Pancreas (tissue), 10 donors: ENCODE results near the gene DPM2. TPM values are rescaled to one million over a fixed set of nuclear protein-coding genes. Genes with fewer than 3 reads are reported as not detected.

Experiments used
- ATAC-seq, 4 donors: fragments of 200-7000 bp; cut with Tn5 transposase; one replicate each; pipeline versions ENCODE4 v1.8.0 to v1.9.1; 2020; ENCODE audit warnings: mild to moderate bottlenecking in 4 of 4, moderate library complexity in 4 of 4
- DNase-seq, 6 donors: peaks; one replicate each; pipeline ENCODE4 v3.0.0-alpha.2; 2020
- FAIRE-seq: peaks from 2 replicates; lab custom pipeline; 2012; peaks lifted over from hg19 to GRCh38; lab: Jason Lieb, UNC
- H3K27ac ChIP-seq, 4 donors: fragments of 200-600 bp; sonication (generic); 1 replicate in 3 of 4; 2 replicates in 1 of 4; pipeline versions ENCODE4 v1.5.0 to v1.8.0; 2020
- H3K27me3 ChIP-seq, 4 donors: fragments of 200-600 bp; one replicate each; pipeline ENCODE4 v1.8.0; 2021
- H3K36me3 ChIP-seq, 3 donors: fragments of 200-600 bp; sonication (generic) in 1 of 3; one replicate each; pipeline versions ENCODE4 v1.5.0 to v1.8.0; 2020 to 2021
- H3K4me1 ChIP-seq, 3 donors: fragments of 200-600 bp; one replicate each; pipeline ENCODE4 v1.8.0; 2021
- H3K4me3 ChIP-seq, 4 donors: fragments of 200-600 bp; sonication (generic) in 2 of 4; one replicate each; pipeline versions ENCODE4 v1.5.0 to v1.8.0; 2020 to 2021
- H3K9me3 ChIP-seq, 4 donors: fragments of 200-600 bp; one replicate each; pipeline ENCODE4 v1.8.0; 2021
- WGBS, 2 donors: extraction: QIAGEN DNeasy Blood & Tissue Kit; methylation state at CpG; one replicate each; pipeline ENCODE4 v1.1.7; 2013; 5-methylcytosine and 5-hydroxymethylcytosine counted together
- intact Hi-C, 3 donors: fragments of 100-400 bp; cut with DNase I; formaldehyde crosslinking; loops; one replicate each; pipeline versions ENCODE4 v1.11.1 to v1.14.2; 2022
- polyA plus RNA-seq, 2 donors: library from polyadenylated mRNA; stranded (reverse); fragments of 200-250 nt; gene quantifications; one replicate each; pipeline ENCODE4 v1.2.3, GENCODE V29; 2013
- total RNA-seq, 6 donors: library from RNA; stranded (reverse); fragmentation: NEBNext Ultra II Directional in 4 of 6; extraction: Animal tissue kit (Norgen Biotek cat#: 25700) in 4 of 6; gene quantifications; one replicate each; pipeline versions ENCODE4 v1.2.1 to v1.2.4, GENCODE V29; 2021 to 2023
- TF ChIP-seq, protein P1 (sequence below), 4 donors: fragments of 200-600 bp; sonication (generic) in 3 of 4; IDR thresholded peaks; one replicate each; pipeline versions ENCODE4 v1.5.0 to v1.8.0; 2021; ENCODE audit warnings: antibody characterized with exemption in 4 of 4
- donor health status: healthy with polysubstance abuse.
- donor health status: DM: no; HTN: no; CAD: no; lungs with moderate emphysema.
- donor health status: DM: no; HTN: no; CAD: no.
- donor health status: control.
- donor health status: control.
- donor health status: Bipolar disorder and iron deficiency.
- donor health status: DM: yes; HTN: yes; CAD: no.
- donor health status: DM: no; HTN: no; CAD: no.
- donor health status: DM: no; HTN: no; CAD: no.
- donor health status: DM: yes; HTN: yes; CAD: no.

Gene DPM2
- total and polyA plus RNA-seq, 8 donors = 19.6 to 56.8 (median 27.8) TPM

GRCh38 chr9:127893392-127893791 is 44.3 kb downstream of the DPM2 start:
- FAIRE-seq (no peak), ATAC-seq (no peak), DNase-seq (no peak)
- no peaks in the 10 kb centered on the region for H3K9me3 ChIP-seq
- peaks cover 6 to 17% (median 8%) of the 10 kb centered on the region in 3 donors for H3K4me1 ChIP-seq
- H3K36me3 ChIP-seq = peaks cover 10 to 48% (median 10%) of the 10 kb centered on the region in 3 donors
- H3K27me3 ChIP-seq = no peaks in the 10 kb centered on the region
- WGBS, 2 donors = 95 to 97% methylated on average over 4 of the region's 4 CpGs
- TF ChIP-seq, protein P1, sequence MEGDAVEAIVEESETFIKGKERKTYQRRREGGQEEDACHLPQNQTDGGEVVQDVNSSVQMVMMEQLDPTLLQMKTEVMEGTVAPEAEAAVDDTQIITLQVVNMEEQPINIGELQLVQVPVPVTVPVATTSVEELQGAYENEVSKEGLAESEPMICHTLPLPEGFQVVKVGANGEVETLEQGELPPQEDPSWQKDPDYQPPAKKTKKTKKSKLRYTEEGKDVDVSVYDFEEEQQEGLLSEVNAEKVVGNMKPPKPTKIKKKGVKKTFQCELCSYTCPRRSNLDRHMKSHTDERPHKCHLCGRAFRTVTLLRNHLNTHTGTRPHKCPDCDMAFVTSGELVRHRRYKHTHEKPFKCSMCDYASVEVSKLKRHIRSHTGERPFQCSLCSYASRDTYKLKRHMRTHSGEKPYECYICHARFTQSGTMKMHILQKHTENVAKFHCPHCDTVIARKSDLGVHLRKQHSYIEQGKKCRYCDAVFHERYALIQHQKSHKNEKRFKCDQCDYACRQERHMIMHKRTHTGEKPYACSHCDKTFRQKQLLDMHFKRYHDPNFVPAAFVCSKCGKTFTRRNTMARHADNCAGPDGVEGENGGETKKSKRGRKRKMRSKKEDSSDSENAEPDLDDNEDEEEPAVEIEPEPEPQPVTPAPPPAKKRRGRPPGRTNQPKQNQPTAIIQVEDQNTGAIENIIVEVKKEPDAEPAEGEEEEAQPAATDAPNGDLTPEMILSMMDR (IDR thresholded peaks at IDR 0.05) = no peak
- H3K4me3 ChIP-seq = no peak overlapping the region
- intact Hi-C loops = no loop called here
- no peak overlapping the region for H3K27ac ChIP-seq

GRCh38 chr9:127892831-127893230 is 44.8 kb downstream of the DPM2 start:
- peaks cover 6 to 12% (median 8%) of the 10 kb centered on the region in 3 donors for H3K4me1 ChIP-seq
- TF ChIP-seq, protein P1 (IDR thresholded peaks at IDR 0.05) = no peak
- no peak overlapping the region for H3K4me3 ChIP-seq
- H3K36me3 ChIP-seq = peaks cover 10 to 48% (median 10%) of the 10 kb centered on the region in 3 donors
- ATAC-seq (no peak), FAIRE-seq (no peak), DNase-seq (no peak)
- no peak overlapping the region for H3K27ac ChIP-seq
- intact Hi-C loops = no loop called here
- 89 to 95% methylated on average over 6 of the region's 6 CpGs for WGBS, 2 donors
- H3K9me3 ChIP-seq = no peaks in the 10 kb centered on the region
- H3K27me3 ChIP-seq = no peaks in the 10 kb centered on the region

- WGBS, 2 donors = 95% methylated on average over 3 of the region's 3 CpGs
- Histone ChIP-seq H3K27me3 (no peaks in the 10 kb centered on the region), H3K36me3 (peaks cover 14 to 42% (median 22%) of the 10 kb centered on the region in 3 donors), H3K27ac (no peak overlapping the region), H3K9me3 (no peaks in the 10 kb centered on the region), H3K4me3 (no peak overlapping the region), H3K4me1 (peaks cover 4 to 6% (median 5%) of the 10 kb centered on the region in 3 donors)
- TF ChIP-seq, protein P1 (IDR thresholded peaks at IDR 0.05) = no peak
- ATAC-seq (no peak), FAIRE-seq (no peak), DNase-seq (no peak)
- intact Hi-C loops = no loop called here
Measured at GRCh38 chr9:127890053-127890452, 47.6 kb downstream of the DPM2 start.

DNA sequence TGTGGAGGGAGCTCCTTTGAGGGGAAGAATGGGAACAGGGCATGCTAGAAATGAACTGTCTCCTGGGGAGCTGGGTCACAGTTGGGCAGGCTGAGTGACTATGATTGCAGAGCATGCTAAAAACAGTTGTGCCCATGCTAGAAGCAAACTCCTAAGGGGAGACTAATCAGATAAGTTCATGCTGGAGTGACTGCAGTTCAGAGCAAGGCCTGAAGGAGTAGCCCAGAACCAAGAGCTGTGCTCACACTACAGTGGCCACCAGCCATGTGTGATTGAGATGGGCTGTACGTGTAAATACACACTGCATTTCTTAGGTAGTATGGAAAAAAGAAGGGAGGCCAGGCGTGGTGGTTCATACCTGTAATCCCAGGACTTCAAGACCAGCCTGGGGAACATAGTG is 49.9 kb downstream of the DPM2 start:
- intact Hi-C loops = no loop called here
- TF ChIP-seq, protein P1 (IDR thresholded peaks at IDR 0.05) = no peak
- Histone ChIP-seq H3K4me3 (no peak overlapping the region), H3K4me1 (peaks cover 5 to 7% (median 6%) of the 10 kb centered on the region in 3 donors), H3K9me3 (no peaks in the 10 kb centered on the region), H3K36me3 (peaks cover 4 to 19% (median 13%) of the 10 kb centered on the region in 3 donors), H3K27me3 (no peaks in the 10 kb centered on the region), H3K27ac (no peak overlapping the region)
- WGBS, 2 donors = 77 to 81% methylated on average over 2 of the region's 2 CpGs
- FAIRE-seq = no peak
- DNase-seq = no peak
- no peak for ATAC-seq

GRCh38 chr9:127886401-127886972 is 51.2 kb downstream of the DPM2 start:
- Histone ChIP-seq H3K27me3 (no peaks in the 10 kb centered on the region), H3K4me1 (peaks cover 5 to 7% (median 6%) of the 10 kb centered on the region in 3 donors), H3K36me3 (peaks cover 4 to 18% (median 13%) of the 10 kb centered on the region in 3 donors), H3K4me3 (no peak overlapping the region), H3K27ac (no peak overlapping the region), H3K9me3 (no peaks in the 10 kb centered on the region)
- DNase-seq (peak in 2 of 6 donors; percentile 14 to 42), FAIRE-seq (no peak), ATAC-seq (no peak)
- TF ChIP-seq, protein P1 (IDR thresholded peaks at IDR 0.05) = no peak
- intact Hi-C loops = no loop called here
- 95 to 97% methylated on average over 18 of the region's 18 CpGs for WGBS, 2 donors
